GM18502 (cell line): Measurements from ENCODE around the gene NUTM2F.
"Not testable (repeated sequence)": the region's sequence is repeated elsewhere in the genome, so short reads cannot be mapped to it uniquely, and the experiment has no call there.

Experiments
- ATAC-seq: cut with Tn5 transposase; IDR thresholded peaks from one replicate; pipeline ENCODE4 v1.9.1; 2021; ENCODE audit warnings: mild to moderate bottlenecking; ENCODE audit not compliant: unreplicated experiment, poor library complexity

Gene NUTM2F

GRCh38 chr9:94328544-94328943 lies at the start of gene NUTM2F:
Gene NUTM2F (minus strand): TSS chr9:94328644. CDS start chr9:94328623, 21 bp downstream.
- ATAC-seq = not testable (repeated sequence)

DNA sequence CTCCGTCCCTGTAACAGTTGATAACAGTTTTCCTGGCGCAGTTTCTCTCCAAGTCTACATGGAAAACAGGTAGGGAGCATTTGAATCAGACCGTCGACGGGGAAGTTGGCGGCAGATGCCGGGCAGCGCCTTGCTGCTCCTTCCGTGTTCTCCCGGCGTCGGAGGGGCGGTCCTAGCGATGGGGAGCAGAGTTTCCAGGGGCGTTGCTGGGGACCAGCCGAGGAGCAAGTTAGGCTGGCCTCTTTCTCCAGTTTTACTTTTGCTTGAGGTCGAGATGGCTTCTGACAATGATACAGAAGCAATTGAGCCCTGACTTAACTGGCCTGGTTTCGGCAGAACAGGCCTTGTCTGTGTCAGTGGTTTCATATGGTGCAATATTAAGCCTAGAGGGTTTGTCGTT lies 46.8 kb upstream of the NUTM2F start:
- ATAC-seq = peak; percentile 57

GRCh38 chr9:94374176-94375056 lies 46.0 kb upstream of the NUTM2F start:
- peak; percentile 92 for ATAC-seq

- ATAC-seq = not testable (repeated sequence)
These were observed 45.3 kb upstream of the NUTM2F start for GRCh38 chr9:94373779-94374175.

GRCh38 chr9:94370266-94370665 lies 41.8 kb upstream of the NUTM2F start:
- ATAC-seq = not testable (repeated sequence)

- ATAC-seq = not testable (repeated sequence)
These were observed 35.7 kb upstream of the NUTM2F start for GRCh38 chr9:94364093-94364614.

DNA sequence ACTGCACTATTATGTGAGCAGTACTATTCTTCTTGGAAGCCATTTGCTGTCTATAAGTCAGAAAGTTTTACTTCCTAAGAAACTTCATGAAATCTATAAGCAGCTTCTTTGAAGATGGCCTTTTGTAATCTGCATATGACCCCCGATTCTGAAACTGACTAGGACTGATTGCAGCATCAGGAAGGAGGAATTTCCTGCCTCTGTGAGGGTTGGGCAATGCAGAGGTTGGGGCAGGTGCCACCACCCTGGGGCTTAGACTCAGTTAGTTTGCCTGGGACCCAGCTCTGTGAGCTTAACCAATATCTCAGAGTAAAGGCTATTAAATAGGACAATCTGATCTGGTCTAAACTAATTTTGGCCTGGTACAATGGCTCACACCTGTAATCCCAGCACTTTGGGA lies 28.7 kb upstream of the NUTM2F start:
- not testable (repeated sequence) for ATAC-seq

- not testable (repeated sequence) for ATAC-seq
These were observed 23.7 kb upstream of the NUTM2F start for GRCh38 chr9:94351901-94352723.

- ATAC-seq = not testable (repeated sequence)
These were observed 20.3 kb upstream of the NUTM2F start for GRCh38 chr9:94348754-94349153.

DNA sequence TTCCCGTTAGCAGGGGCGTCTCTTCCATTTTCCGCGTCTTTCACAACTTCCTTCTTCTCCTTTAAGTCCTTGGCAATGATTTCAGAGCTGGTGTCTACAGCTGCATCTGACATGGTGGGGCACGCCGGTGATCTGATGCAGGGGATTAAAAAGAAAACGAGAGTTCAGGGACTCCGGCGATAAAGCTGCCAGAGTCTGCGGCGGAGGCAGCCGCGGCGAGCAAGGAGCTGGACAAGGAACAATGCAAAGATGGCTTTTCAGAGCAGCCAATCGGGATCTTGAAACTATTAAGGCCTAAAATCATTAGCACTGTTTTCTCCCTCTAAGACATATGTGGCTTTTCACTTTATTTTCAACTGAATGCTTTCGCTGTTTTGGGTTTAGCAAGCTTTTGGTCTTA lies 19.0 kb upstream of the NUTM2F start:
- ATAC-seq = not testable (repeated sequence)

GRCh38 chr9:94341703-94342102 lies 13.3 kb upstream of the NUTM2F start:
- ATAC-seq = not testable (repeated sequence)

- ATAC-seq = not testable (repeated sequence)
These were observed 12.3 kb upstream of the NUTM2F start for GRCh38 chr9:94340750-94341149.

DNA sequence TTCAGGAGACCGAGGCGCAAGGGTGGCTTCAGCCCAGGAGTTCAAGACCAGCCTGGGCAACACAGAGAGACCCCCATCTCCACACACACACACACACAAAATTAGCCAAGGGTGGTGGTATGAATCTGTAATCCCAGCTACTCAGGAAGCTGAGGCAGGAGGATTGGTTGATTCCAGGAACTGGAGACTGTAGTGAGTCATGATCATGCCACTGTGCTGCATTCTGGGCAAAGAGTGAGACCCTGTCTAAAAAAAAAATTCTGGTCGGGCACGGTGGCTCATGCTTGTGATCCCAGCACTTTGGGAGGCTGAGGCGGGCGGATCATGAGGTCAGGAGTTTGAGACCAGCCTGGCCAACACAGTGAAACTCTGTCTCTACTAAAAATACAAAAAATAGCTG lies 11.2 kb upstream of the NUTM2F start:
- ATAC-seq = not testable (repeated sequence)

GRCh38 chr9:94338723-94339122 lies 10.3 kb upstream of the NUTM2F start:
- not testable (repeated sequence) for ATAC-seq

- ATAC-seq = not testable (repeated sequence)
These were observed 8.0 kb upstream of the NUTM2F start for GRCh38 chr9:94336445-94336844.

DNA sequence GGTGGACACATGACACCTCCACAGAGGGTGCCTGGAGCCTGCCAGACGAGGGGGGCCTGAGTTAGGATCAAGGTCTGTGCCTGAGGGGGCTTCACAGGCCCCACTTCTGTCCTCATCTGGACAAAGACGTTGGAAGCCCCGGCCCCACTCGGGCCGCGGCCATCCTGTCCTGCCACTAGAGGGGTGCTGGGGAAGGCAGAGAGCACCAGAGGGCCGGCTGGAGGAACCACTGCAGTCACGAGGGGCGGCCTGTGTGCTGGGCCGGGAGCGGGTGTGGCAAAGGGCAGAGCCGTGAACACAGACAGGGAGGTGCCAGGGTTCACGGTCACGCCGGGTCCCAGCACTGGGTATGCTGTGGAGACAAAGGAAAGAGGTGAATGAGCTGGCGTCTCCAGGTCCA lies 2.9 kb downstream of the NUTM2F start:
- ATAC-seq = not testable (repeated sequence)

DNA sequence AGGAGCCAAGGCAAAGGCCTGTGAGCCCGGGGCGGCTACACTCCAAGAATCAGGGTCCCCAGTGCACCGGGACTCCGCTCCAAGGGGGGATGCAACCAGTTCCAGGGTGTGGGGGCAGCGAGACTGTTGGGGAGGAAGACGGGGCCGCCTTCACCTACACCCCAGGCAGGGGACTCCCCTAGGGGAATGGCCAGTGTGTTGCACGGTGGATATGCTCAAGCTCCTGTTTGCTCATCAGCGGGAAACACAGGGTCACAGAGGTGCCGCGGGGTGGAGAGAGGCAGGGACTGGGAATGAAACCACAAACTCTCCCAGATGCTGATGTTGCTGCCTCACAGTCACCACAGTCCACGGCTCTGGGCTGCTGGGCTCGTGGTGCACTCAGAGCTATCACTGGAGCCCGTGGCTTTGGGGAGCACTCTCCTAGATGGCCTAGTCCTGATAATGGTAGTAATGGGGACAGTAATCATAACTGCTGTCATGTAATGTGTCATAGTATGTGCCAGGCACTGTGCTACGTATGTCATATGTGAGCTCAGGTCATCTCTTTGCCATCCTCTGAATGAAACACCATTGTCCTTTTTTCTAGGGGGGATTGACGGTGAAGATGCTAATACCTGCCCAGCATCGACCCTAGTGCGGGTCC lies 5.2 kb downstream of the NUTM2F start:
- not testable (repeated sequence) for ATAC-seq

DNA sequence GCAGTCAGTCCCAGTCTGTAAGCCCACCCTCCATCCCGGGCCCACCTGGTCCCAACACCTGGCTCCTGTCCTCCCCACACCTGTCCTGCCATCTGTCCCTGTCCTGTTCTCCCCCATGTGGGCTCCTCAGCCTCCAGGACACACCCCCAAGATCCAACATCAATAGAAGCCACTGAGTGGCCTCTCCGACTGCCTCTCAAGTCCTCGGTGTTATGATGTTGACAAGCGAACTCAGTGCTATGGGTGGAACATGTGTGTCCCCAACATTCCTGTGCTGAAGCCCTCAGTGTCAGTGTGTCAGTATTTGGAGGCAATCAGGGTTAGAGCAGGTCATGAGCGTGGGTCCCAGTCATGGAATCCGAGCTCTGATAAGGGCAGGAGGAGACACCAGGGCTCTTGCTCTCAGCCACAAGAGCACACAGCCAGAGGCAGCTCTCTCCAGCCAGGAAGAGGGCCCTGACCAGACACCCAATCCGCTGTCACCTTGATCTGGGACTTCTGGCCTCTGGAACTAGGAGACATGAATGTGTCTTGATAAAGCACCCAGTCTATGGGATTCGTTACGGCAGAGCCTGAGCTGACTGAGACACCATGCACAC lies 6.0 kb downstream of the NUTM2F start:
- ATAC-seq = not testable (repeated sequence)

GRCh38 chr9:94317949-94318657 lies 10.3 kb downstream of the NUTM2F start:
- ATAC-seq = not testable (repeated sequence)
